ENCODE measurements around the gene SARDH.

Gene SARDH

DNA sequence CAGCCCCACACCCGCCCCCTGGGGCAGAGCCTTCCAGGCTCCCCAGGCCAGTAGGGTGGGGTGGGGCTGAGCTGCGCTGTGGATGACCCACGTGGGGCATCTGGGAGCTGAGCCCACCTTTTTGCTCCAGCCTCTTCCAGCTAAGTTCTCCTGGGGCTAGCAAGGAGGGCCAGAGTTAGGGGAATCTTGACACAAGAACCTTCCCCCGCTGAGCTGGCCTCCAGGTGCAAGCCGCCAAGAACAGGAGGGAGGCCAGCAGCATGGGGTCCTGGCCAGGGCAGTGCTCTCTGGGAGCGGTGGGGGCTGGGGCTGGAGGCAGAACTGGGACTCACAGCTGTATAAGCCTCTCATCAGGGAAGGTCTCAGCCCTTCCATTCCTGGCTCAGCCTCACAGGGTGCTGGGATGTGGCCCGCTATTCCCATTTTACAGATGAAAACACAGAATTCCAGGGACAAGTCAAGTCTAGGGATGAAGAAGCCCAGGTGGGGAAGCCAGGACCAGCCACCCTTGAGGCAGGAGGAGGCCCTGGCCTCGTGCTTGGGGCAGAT is 21.5 kb downstream of the SARDH start:
- no peak overlapping the region for H3K9ac ChIP-seq (ENCODE audit: low read length)
- H3K9me3 ChIP-seq (replicated peaks; ENCODE audit: insufficient read depth, low read length): no peaks in the 10 kb centered on the region
- H3K4me2 ChIP-seq (ENCODE audit: low read depth, low read length): no peak overlapping the region
- no peak overlapping the region for H3K27ac ChIP-seq (ENCODE audit: low read length)
- peaks cover 90% of the 10 kb centered on the region for H3K27me3 ChIP-seq (replicated peaks; ENCODE audit: insufficient read depth, low read length)
- no peaks in the 10 kb centered on the region for H3K9me2 ChIP-seq (replicated peaks; ENCODE audit: insufficient read depth, low read length)
- TF ChIP-seq, protein P1, sequence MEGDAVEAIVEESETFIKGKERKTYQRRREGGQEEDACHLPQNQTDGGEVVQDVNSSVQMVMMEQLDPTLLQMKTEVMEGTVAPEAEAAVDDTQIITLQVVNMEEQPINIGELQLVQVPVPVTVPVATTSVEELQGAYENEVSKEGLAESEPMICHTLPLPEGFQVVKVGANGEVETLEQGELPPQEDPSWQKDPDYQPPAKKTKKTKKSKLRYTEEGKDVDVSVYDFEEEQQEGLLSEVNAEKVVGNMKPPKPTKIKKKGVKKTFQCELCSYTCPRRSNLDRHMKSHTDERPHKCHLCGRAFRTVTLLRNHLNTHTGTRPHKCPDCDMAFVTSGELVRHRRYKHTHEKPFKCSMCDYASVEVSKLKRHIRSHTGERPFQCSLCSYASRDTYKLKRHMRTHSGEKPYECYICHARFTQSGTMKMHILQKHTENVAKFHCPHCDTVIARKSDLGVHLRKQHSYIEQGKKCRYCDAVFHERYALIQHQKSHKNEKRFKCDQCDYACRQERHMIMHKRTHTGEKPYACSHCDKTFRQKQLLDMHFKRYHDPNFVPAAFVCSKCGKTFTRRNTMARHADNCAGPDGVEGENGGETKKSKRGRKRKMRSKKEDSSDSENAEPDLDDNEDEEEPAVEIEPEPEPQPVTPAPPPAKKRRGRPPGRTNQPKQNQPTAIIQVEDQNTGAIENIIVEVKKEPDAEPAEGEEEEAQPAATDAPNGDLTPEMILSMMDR (IDR thresholded peaks at IDR 0.05; ENCODE audit: low read length): no peak
- TF ChIP-seq EZH2phosphoT487 (IDR thresholded peaks at IDR 0.05; ENCODE audit: low read length): no peak
- no peak for TF ChIP-seq EZH2 (optimal IDR thresholded peaks at IDR 0.05; ENCODE audit: low read depth, low read length)
- no peak overlapping the region for H2AFZ ChIP-seq (ENCODE audit: low read length)
- DNase-seq: no peak
- H4K20me1 ChIP-seq (ENCODE audit: insufficient read depth, low read length): no peaks in the 10 kb centered on the region
- no peaks in the 10 kb centered on the region for H3K4me1 ChIP-seq (ENCODE audit: low read length)
- H3K79me2 ChIP-seq (ENCODE audit: low read length): no peaks in the 10 kb centered on the region
- H3F3A ChIP-seq (ENCODE audit: insufficient read depth, low read length): no peaks in the 10 kb centered on the region
- no peak overlapping the region for H3K4me3 ChIP-seq (ENCODE audit: low read length)
- no peaks in the 10 kb centered on the region for H3K36me3 ChIP-seq (replicated peaks; ENCODE audit: insufficient read depth, low read length)

DNA sequence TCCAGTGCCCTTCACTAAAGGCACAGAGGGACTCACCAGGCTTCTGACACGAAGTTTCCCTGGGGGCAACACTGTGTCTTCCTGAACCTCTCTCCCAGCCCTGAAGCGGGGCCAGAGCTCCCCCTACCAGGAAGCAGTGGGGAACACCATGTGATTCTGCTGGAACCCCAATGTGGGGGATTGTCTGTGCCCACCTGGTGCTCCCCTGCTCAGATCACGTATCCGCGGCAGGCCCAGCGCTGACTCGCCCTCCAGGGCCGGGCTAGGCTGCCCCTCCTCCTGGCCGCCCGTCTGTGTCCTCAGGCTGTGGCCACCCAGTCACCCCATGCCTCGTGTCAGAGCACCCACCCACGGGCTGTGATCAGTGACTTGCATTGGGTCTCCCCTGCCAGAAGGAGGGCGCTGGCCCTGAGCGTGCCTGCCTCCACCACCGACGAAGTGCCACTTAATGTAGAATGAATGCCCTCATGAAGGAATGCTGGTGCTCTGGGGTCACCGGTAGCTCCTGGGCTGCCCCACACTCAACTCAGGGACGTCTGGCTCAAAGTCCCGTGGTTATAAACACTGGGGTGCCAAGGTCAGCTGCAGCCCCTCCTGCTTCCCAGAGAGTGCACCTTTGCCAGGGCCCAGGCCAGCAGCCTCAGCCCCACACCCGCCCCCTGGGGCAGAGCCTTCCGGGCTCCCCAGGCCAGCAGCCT is 22.1 kb downstream of the SARDH start:
- Histone ChIP-seq H3K4me2 (ENCODE audit: low read depth, low read length) (no peak overlapping the region), H2AFZ (ENCODE audit: low read length) (no peak overlapping the region), H3K79me2 (ENCODE audit: low read length) (no peaks in the 10 kb centered on the region), H3K9me3 (replicated peaks; ENCODE audit: insufficient read depth, low read length) (no peaks in the 10 kb centered on the region), H3K4me3 (ENCODE audit: low read length) (no peak overlapping the region), H3K9me2 (replicated peaks; ENCODE audit: insufficient read depth, low read length) (no peaks in the 10 kb centered on the region), H3K27ac (ENCODE audit: low read length) (no peak overlapping the region), H3K4me1 (ENCODE audit: low read length) (no peaks in the 10 kb centered on the region), H3K9ac (ENCODE audit: low read length) (no peak overlapping the region), H4K20me1 (ENCODE audit: insufficient read depth, low read length) (no peaks in the 10 kb centered on the region), H3F3A (ENCODE audit: insufficient read depth, low read length) (no peaks in the 10 kb centered on the region), H3K27me3 (replicated peaks; ENCODE audit: insufficient read depth, low read length) (peaks cover 90% of the 10 kb centered on the region), H3K36me3 (replicated peaks; ENCODE audit: insufficient read depth, low read length) (no peaks in the 10 kb centered on the region)
- DNase-seq: no peak
- TF ChIP-seq, protein P1 (IDR thresholded peaks at IDR 0.05; ENCODE audit: low read length): peak; percentile 37
- TF ChIP-seq EZH2 (optimal IDR thresholded peaks at IDR 0.05; ENCODE audit: low read depth, low read length): no peak

DNA sequence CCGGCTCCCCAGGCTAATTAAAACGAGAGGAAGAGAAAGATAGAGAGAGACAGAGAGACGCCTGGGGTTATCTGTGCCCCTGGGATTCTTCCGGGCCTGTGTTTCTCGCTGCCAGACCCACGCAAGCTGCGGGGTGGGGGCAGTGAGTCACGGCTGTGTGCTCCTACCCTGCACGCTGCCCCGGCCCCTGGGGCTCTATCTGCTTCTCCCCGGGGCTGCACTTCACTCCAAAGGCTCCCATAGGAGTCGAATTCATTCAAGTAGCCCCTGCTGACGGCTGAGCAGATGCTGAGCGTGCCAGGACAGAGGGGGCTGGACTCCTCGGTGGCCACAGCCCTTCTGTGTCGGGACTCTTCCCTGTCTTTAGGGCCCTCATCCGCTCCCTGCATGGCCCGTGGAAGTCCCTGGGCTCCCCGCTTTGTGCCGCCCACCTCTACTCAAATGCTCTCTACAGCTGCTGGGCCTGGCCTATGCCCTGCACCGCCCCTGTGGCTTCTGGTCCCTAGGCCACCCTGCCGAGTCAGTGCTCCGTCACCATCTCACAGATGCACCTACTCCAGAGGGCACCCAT is 22.8 kb downstream of the SARDH start:
- H2AFZ ChIP-seq (ENCODE audit: low read length): no peak overlapping the region
- peaks cover 90% of the 10 kb centered on the region for H3K27me3 ChIP-seq (replicated peaks; ENCODE audit: insufficient read depth, low read length)
- TF ChIP-seq, protein P1 (IDR thresholded peaks at IDR 0.05; ENCODE audit: low read length): no peak
- TF ChIP-seq EZH2 (optimal IDR thresholded peaks at IDR 0.05; ENCODE audit: low read depth, low read length) (no peak), EZH2phosphoT487 (IDR thresholded peaks at IDR 0.05; ENCODE audit: low read length) (no peak)
- no peaks in the 10 kb centered on the region for H3K79me2 ChIP-seq (ENCODE audit: low read length)
- H3K9me2 ChIP-seq (replicated peaks; ENCODE audit: insufficient read depth, low read length): no peaks in the 10 kb centered on the region
- H3F3A ChIP-seq (ENCODE audit: insufficient read depth, low read length): no peaks in the 10 kb centered on the region
- no peak overlapping the region for H3K4me2 ChIP-seq (ENCODE audit: low read depth, low read length)
- H3K4me3 ChIP-seq (ENCODE audit: low read length): no peak overlapping the region
- DNase-seq: no peak
- no peak overlapping the region for H3K27ac ChIP-seq (ENCODE audit: low read length)
- no peak overlapping the region for H3K9ac ChIP-seq (ENCODE audit: low read length)
- no peaks in the 10 kb centered on the region for H3K9me3 ChIP-seq (replicated peaks; ENCODE audit: insufficient read depth, low read length)
- H4K20me1 ChIP-seq (ENCODE audit: insufficient read depth, low read length): no peaks in the 10 kb centered on the region
- H3K36me3 ChIP-seq (replicated peaks; ENCODE audit: insufficient read depth, low read length): no peaks in the 10 kb centered on the region
- H3K4me1 ChIP-seq (ENCODE audit: low read length): no peaks in the 10 kb centered on the region
